GM23248 (cell line): Measurements from ENCODE around the gene FAM114A2.

Experiments
- EZH2 ChIP-seq: fragments of 200-600 bp; sonication (generic); IDR thresholded peaks from 2 replicates; pipeline ENCODE4 v1.6.1; 2018; ENCODE audit warnings: antibody characterized with exemption, mild to moderate bottlenecking; ENCODE audit not compliant: insufficient read depth, poor library complexity, severe bottlenecking
- EZH2phosphoT487 ChIP-seq: fragments of 200-600 bp; sonication (generic); IDR thresholded peaks from 2 replicates; pipeline ENCODE4 v1.6.1; 2018; ENCODE audit warnings: antibody characterized with exemption, moderate library complexity, mild to moderate bottlenecking, low read depth; ENCODE audit not compliant: insufficient read depth

GRCh38 chr5:153964880-153965645, 73.6 kb downstream of the FAM114A2 start:
- TF ChIP-seq EZH2 (no peak), EZH2phosphoT487 (no peak)
